HG02938 (cell line): ENCODE measurements around the gene ADAMTS8.

Source experiments
- ATAC-seq: cut with Tn5 transposase; IDR thresholded peaks from one replicate; pipeline ENCODE4 v1.9.1; 2021; ENCODE audit warnings: mild to moderate bottlenecking, moderate library complexity; ENCODE audit not compliant: unreplicated experiment

Gene ADAMTS8

GRCh38 chr11:130462931-130463330, 34.5 kb upstream of the ADAMTS8 start:
- ATAC-seq: no peak

GRCh38 chr11:130462101-130462885, 33.9 kb upstream of the ADAMTS8 start:
- no peak for ATAC-seq

DNA sequence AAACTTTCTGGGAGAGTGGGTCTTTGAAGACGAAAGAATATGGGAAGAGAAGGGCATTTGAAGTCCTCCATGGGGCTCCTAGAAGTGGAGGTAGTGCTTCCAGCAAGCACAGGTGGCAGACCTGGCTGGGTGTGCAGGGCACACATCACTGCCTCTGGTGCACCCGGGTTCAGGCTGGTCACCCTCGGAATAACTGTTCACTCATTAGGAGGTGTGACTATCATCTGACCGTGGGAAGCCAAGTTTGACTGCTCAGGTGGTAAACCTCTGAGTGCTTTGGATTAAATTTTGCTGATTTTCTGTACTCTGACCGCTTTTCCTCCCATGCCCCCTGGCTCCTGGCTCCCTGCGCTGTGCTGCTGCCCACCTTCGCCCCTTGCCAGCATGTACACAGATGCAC, 31.1 kb upstream of the ADAMTS8 start:
- ATAC-seq: no peak

- no peak for ATAC-seq
These were observed 30.0 kb upstream of the ADAMTS8 start for GRCh38 chr11:130458410-130458729.

GRCh38 chr11:130457623-130458409, 29.4 kb upstream of the ADAMTS8 start:
- no peak for ATAC-seq

DNA sequence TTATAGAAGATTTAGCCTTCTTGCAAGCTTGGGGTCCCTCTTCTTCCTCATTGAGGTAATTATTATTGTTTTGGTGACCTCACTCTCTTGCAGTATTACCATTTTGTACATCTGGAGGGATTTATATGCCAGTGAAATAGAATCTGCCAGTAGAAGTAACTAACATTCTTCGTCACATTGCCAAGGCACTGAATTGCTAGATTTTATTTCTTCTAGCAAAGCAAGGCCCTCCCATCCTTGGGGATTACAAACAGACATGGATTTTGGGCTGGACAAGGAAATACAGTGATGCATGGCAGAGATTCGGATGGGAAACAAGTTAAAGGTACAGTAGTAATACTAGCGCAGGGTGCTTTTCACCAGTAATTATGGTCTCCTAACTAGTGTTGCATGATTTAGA, 27.9 kb upstream of the ADAMTS8 start:
- no peak for ATAC-seq

- no peak for ATAC-seq
These were observed 27.2 kb upstream of the ADAMTS8 start for GRCh38 chr11:130455483-130456127.

DNA sequence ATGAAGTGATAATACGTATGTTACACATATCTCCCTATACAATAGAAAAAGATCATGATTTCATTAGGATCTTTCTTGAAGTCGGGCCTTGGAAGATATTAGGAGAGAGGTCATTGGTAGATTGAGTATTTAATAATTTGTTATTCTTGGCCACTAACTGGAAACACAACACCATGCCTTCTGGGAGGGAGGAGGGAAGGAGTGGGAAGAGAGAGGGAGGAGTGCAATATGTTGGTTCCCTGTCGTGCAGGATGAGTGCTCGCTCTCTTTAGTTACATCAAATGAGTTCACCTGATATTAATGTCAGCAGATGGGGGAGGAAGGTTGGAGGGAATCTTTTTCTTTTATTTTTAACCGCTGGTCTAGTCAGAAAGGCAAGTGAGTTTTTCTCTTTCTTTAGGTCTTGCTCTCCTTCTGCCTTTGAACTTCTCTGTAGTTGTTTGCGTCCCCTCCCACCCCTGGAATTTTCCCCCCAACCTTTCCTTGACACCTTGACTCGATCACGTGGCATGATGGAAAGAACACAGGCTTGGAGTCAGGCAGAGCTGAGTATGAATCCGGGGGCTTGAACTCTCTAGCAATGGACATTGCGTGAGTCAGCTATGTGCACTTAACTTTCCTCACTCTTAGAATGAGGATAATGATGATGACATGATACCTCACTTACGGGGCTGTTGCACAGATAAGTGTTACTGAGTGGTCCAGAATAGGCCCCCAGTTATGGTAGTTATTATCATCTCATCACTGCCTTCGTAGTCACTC, 26.3 kb upstream of the ADAMTS8 start:
- no peak for ATAC-seq

DNA sequence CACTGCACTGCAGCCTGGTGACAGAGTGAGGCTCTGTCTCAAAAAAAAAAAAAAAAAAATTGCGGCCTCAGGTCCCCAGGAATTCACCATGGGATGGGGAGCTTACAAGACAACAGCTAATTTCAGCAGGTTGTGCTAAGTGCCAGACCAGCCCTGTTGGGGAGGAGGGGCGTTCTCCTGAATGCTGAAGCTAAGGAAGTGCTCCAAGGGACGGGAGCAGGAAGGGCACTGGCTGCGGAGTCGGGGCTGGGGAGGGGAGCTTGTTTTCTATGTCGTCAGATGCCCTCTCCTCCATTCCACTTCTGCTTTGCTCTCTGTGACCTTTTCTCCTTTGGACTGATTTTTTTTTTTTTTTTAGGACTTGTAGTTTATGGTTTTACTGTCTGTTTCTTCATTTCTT, 24.5 kb upstream of the ADAMTS8 start:
- ATAC-seq: no peak

DNA sequence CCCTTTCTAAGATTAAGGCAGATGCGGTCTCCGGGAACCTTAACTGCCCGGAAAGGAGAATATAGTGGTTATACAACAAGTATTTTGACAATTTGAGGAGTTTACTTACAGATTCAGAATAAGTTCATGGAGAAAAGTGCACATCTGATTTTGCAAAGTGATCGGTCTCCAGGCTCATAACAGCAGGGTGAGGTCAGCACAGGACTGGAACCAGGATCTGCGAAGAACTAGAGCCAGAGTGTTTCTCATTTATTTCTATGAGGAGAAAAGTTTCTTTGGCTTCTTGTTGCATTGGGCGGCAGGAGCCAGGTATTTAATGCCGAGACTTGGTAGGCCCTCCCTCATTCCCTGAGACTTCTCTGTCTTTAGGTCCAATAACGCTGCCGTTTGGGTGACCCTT, 23.8 kb upstream of the ADAMTS8 start:
- no peak for ATAC-seq

DNA sequence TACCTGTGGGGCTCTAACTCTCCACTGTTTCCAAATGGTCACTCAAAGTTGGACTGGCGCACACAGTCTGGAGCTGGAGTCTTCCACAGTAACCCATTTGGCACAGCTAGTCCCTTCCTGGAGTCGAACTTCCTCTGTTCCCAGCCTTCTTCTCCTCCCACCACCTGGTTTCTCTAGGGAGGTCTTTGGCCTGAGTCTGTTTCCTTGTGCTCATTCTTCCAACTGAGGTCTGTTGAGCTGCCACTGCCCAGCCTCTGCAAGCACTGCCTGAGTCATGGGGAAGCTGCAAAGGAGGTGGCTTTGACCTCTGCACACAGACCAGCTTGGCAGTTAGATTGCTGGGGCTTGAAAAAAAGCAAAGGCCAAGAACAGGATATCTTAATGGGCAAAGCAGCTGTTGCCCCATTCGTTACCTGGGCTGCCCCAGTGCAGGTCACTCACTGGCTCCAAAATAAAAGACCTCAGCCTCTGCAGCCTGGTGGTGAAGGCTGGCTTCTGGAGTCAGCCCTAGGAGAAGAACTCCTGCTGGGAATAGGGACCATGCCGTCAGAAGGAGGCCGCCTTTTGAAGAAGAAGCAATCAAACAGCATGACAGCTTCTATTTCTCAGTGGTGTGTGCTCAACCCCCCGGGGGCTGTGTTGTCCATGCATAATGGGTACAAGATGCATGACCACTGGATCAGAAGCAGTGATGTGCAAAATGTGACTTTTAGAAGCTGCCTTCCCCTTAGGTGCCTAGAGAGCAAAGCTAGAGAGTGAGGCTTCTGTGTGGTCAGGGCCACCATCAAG, 23.0 kb upstream of the ADAMTS8 start:
- ATAC-seq: no peak

GRCh38 chr11:130449996-130450769, 21.8 kb upstream of the ADAMTS8 start:
- ATAC-seq: no peak

- ATAC-seq: no peak
These were observed 21.0 kb upstream of the ADAMTS8 start for GRCh38 chr11:130449310-130449990.

DNA sequence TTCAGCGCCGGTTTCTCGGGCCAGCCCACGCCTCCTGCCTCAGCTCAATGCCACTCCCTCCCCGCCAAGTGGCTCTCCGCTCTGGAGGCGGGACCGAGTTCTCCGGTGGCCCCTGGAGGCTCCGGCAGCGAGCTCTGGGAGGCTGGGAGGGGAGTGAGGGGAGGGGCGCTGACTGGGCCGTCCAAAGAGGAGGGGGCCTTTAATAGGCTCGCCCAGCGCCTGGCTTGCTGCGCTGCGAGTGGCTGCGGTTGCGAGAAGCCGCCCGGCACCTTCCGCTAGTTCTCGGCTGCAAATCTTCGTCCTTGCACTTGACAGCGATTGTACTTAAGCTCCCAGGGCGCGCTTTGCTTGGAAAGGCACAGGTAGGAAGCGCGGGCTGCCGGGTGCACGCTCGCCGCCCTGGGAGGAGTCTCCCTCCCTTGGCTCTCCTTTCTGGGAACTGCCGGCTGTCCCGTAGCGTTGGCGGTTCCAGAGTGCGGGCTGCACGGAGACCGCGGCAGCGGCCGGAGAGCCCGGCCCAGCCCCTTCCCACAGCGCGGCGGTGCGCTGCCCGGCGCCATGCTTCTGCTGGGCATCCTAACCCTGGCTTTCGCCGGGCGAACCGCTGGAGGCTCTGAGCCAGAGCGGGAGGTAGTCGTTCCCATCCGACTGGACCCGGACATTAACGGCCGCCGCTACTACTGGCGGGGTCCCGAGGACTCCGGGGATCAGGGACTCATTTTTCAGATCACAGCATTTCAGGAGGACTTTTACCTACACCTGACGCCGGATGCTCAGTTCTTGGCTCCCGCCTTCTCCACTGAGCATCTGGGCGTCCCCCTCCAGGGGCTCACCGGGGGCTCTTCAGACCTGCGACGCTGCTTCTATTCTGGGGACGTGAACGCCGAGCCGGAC, 20.3 kb upstream of the ADAMTS8 start, which contains the start of gene ADAMTS15:
Gene ADAMTS15 (plus strand): TSS at position 230 of the 894 bp plus-strand sequence. CDS start 329 bp downstream, at position 559.
- ATAC-seq: peak; percentile 68

- ATAC-seq: no peak
These were observed 19.6 kb upstream of the ADAMTS8 start for GRCh38 chr11:130448039-130448415.

GRCh38 chr11:130445788-130446187, 17.4 kb upstream of the ADAMTS8 start:
- ATAC-seq: no peak

DNA sequence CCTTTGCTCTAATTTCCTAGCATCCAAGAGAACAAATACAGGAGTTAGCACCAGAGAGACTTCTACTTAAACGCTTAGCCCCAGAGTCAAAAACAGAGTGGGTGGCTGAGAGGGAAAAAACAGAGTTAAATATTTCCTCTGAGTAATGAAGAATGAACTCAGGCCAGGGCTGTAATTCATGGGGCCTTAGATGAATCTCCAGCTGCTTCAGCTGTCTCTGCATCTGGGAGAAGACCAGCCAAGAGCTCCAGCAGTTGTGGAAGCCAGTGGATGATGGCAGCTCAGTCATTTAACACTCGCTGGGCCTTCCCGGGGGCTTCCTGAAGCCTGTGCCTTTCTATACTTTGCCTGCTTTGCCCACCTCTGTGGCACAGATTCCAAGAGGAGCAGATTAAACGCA, 14.3 kb upstream of the ADAMTS8 start:
- no peak for ATAC-seq

- no peak for ATAC-seq
These were observed 13.3 kb upstream of the ADAMTS8 start for GRCh38 chr11:130441719-130442118.
